Rectal smooth muscle tissue (tissue), 1 donor: ENCODE results near the gene DBN1.
A peak's percentile ranks its signal among the peaks of the same experiment; 100 is the strongest.

Experiments
- H3K27ac ChIP-seq: one replicate; pipeline ENCODE4 v1.7.0; 2013; ENCODE audit warnings: low read depth, low read length, inconsistent platforms
- H3K27me3 ChIP-seq: one replicate; pipeline ENCODE4 v1.7.0; 2013; ENCODE audit warnings: low read length; ENCODE audit not compliant: control insufficient read depth, insufficient read depth
- H3K36me3 ChIP-seq: one replicate; pipeline ENCODE4 v1.7.0; 2013; ENCODE audit warnings: low read length; ENCODE audit not compliant: control insufficient read depth, insufficient read depth
- H3K4me1 ChIP-seq: one replicate; pipeline ENCODE4 v1.7.0; 2013; ENCODE audit warnings: low read length; ENCODE audit not compliant: control insufficient read depth, insufficient read depth
- H3K4me3 ChIP-seq: one replicate; pipeline ENCODE4 v1.7.0; 2013; ENCODE audit warnings: low read length
- H3K9ac ChIP-seq: one replicate; pipeline ENCODE4 v1.7.0; 2013; ENCODE audit warnings: low read length

DBN1 gene

DNA sequence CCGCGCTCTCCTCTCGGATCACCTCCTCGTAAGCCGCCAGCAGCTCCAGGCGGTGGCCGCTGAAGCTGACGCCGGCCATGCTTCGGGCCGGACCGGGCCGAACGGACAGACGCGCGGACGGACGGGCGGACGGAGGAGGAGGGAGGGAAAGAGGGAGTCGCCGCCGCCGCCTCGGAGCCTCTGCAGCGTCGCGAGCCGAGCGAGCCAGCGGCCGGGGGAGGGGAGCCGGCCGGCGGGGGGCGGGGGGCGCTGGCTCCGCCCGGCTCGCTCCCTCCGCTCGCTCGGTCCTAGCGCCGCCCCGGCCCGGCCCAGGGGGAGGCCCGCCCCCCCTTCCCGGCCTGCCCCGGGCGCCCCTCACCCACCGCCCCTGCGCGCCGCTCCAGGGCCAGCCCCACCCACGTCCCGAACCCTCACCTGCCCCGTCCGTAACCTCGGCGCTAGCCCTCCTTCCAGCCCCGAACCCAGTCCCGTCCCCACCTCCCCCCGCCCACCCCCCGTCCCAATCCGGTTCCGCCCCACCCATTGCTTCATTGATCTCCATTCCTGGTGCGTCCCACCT lies at the start of gene DBN1:
Gene DBN1 (minus strand): TSS at position 192 of the 559 bp plus-strand sequence. CDS start 113 bp downstream, at position 79.
- Histone ChIP-seq H3K27ac (peak within 1 kb of the TSS; percentile 65), H3K4me1 (peaks cover 27% of the 10 kb centered on the region), H3K36me3 (no peaks in the 10 kb centered on the region), H3K27me3 (no peaks in the 10 kb centered on the region), H3K4me3 (peak within 1 kb of the TSS; percentile 77), H3K9ac (no peak within 1 kb of the TSS)

DNA sequence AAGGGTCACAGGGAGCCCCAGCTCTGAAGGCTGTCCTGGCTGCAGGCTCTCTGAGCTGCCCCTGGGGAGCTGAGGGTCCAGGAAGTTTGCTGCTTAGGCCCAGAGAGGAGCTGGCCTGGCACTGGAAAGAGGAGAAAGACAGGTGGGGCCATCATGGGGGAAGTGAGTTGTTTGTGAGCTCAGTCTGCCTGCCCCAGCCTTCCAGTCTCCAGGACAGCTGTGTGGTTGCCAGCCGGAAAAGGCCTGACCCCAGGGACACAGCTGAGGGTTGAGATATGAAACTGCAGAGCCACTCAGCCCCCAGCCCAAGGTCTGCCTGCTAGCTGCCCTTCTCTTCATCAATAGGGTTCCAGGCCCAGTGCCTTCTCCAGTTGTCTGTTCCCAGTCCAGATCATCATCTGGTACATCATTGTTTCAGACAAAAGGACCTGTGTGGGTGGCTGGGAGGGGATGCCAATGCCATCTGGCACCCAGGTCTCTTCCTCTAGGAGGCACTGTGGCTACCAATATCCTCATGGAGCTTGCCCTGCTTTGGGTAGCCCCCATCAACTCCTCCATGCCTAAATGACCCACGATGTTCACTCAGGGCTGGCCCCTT lies 47.6 kb upstream of the DBN1 start:
- Histone ChIP-seq H3K4me3 (no peak overlapping the region), H3K27ac (no peak overlapping the region), H3K36me3 (peaks cover 29% of the 10 kb centered on the region), H3K4me1 (peaks cover 4% of the 10 kb centered on the region), H3K27me3 (no peaks in the 10 kb centered on the region), H3K9ac (no peak overlapping the region)

DNA sequence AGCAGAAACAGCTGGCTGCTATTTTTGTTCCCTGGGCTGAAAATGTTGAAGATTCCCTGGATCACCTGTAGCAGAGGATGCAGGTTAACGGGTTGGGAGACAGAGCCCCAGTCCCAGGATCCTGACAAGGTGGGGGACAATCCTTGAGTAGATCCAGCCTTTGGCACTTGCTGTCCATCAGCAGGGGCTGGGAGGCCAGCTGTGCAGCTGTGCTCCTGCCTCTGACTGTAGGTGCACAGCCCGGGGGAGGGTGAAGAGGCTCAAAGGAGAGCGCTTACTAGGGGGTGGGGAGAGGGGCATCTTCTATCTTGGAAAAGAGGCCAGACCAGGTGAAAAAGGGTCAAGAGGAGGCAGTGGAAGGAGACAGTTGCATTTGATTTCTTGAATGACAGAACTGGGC lies 46.8 kb upstream of the DBN1 start:
- Histone ChIP-seq H3K27ac (no peak overlapping the region), H3K4me1 (peaks cover 7% of the 10 kb centered on the region), H3K4me3 (no peak overlapping the region), H3K36me3 (peaks cover 23% of the 10 kb centered on the region), H3K9ac (no peak overlapping the region), H3K27me3 (no peaks in the 10 kb centered on the region)

DNA sequence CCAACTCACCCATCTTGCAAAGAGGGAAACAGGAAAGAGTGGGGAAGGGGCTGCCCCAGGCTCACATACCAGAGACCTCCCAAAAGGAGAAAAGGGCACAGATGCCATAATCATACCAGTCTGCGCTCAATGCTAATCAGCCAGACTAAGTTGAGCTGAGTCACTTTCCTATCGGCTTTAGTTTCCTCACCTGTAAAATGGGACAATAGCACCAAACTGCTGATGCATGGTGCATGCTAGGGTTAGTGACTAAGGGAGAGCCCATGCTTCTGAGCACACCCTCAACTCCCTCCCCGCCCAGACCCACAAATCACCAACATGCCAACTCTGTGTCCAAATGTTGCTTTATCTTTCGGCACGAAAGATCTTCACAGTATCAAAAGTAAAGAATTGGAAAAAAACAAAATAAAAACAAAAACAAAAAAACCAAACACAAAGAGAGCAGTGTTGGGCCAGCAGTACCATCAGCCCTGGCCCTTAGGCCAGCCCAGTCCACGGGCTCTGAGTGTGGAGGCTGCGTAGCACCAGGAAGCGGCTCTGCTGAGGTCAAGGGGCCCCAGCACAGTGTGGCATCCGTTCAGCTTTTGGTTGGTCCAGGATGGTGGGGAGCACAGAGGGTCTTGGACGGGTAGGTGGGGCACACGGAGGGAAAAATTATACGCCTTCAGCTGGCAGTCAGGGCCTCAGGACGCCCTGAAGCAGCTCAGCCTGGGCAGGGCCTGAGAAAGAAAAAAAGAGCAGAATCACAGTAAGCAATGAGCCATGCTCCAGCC lies 46.2 kb upstream of the DBN1 start:
- H3K27me3 ChIP-seq = no peaks in the 10 kb centered on the region
- peaks cover 24% of the 10 kb centered on the region for H3K36me3 ChIP-seq
- no peak overlapping the region for H3K4me3 ChIP-seq
- peaks cover 7% of the 10 kb centered on the region for H3K4me1 ChIP-seq
- H3K27ac ChIP-seq = no peak overlapping the region
- no peak overlapping the region for H3K9ac ChIP-seq

DNA sequence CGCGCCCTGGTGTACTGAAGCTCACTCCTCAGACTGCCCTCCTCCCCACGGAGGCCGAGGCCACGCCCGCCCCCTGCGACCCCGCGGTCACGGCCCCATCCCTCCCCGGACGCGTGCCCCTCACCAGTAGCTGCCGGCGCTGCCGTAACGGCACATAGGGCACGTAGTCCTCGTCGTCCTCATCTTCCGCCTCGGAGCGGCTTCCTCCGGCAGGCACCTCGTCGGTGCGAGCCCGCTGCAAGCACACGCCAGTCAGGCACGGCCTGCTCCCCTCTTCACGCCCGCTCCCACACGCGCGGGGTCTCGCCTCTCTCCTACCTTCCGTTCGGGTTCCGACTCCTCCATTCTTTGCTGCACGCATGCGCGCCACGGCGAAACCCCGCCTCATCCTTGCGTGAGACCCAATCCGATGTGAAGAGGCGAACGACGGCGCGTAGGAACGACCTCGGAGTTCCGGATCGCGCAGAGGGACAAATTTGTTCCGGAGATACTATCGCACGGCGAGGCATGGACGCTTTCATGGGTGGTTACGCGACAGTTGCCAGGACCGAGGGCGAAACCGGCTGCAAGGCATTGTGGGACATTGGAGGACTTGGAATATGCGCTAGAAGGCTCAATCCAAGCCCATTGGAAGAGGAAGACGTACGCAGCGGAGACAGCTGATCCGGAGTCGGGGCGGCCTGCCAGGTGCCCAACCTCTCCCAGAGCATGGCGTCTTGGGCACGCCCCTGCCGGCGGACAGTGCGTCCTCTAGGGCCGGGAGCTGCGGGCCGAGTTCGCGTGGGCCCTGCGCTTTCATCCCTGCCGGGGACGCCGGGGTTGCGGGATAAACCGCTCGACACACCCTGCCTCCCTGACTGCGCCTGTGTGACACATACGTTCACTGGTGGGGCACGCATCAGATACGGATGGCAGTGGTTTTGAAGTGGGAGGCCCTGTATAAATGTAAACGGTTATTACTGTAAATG lies 43.5 kb upstream of the DBN1 start, which contains the start of gene DDX41:
Gene DDX41 (minus strand): TSS at position 361 of the 968 bp plus-strand sequence. CDS start 16 bp downstream, at position 345.
- Histone ChIP-seq H3K4me3 (peak within 1 kb of the TSS; percentile 99), H3K36me3 (peaks cover 25% of the 10 kb centered on the region), H3K4me1 (peaks cover 7% of the 10 kb centered on the region), H3K9ac (peak within 1 kb of the TSS; percentile 82), H3K27me3 (no peaks in the 10 kb centered on the region), H3K27ac (peak within 1 kb of the TSS; percentile 86)

DNA sequence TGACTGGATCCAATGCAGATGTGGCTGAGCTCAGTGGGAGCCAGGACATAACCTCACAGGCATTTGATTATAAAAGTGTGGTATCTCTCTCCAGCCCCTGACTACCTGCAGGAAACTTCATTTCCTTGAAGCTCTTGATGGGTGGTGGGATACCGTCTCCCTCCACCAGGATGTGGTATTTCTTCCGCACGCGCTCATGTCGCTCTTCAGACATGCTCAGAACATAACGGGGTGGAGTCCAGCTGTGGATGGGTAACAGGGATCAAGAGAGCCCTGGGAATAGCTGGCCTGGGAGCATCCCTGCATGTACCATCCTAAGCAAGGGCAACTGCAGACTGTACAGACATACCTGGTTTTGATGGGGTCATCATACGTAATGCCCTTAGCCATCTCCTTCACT lies 42.1 kb upstream of the DBN1 start:
- H3K9ac ChIP-seq = no peak overlapping the region
- H3K27ac ChIP-seq = no peak overlapping the region
- H3K4me3 ChIP-seq = peak overlapping the region; percentile 99
- H3K36me3 ChIP-seq = peaks cover 24% of the 10 kb centered on the region
- H3K27me3 ChIP-seq = no peaks in the 10 kb centered on the region
- peaks cover 7% of the 10 kb centered on the region for H3K4me1 ChIP-seq

DNA sequence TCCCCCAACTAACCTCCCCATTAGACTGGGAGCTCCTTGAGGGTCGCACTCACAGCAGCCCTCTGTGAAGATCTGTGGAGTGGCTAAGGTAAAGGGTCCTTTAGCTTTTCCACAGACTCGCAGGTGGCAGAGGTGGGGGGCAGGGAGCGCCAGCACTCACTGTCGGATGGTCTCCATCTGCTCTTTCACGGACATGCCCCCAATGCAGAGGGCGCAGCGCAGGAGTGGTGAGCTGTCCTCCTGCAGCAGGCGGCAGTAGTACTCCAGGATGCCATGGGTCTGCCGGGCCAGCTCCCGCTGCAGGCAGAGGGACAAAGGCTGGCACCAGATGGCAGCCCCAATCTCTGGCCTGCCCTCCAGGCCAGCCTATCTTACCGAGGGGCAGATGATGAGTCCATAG lies 41.1 kb upstream of the DBN1 start:
- no peaks in the 10 kb centered on the region for H3K27me3 ChIP-seq
- H3K9ac ChIP-seq = no peak overlapping the region
- H3K4me3 ChIP-seq = no peak overlapping the region
- peaks cover 24% of the 10 kb centered on the region for H3K36me3 ChIP-seq
- peaks cover 7% of the 10 kb centered on the region for H3K4me1 ChIP-seq
- no peak overlapping the region for H3K27ac ChIP-seq

DNA sequence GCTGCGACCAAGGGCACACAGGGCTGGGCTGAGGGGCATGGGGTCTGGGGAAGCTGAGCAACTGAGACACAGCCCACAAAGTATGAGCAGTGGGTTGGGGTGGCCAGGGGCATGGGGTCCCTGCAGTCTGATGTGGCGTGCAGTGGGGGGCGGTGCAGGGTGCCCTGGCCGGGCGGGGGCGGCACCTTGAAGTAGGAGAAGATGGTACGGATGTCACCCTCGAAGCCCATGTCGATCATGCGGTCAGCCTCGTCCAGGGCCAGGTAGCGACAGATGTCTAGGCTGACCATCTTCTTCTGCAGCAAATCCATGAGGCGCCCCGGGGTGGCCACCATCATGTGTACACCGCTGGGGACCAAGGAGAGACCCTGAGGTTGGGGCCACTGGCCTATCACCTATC lies 40.1 kb upstream of the DBN1 start:
- Histone ChIP-seq H3K27ac (no peak overlapping the region), H3K27me3 (no peaks in the 10 kb centered on the region), H3K4me3 (no peak overlapping the region), H3K36me3 (peaks cover 24% of the 10 kb centered on the region), H3K9ac (no peak overlapping the region), H3K4me1 (peaks cover 7% of the 10 kb centered on the region)

DNA sequence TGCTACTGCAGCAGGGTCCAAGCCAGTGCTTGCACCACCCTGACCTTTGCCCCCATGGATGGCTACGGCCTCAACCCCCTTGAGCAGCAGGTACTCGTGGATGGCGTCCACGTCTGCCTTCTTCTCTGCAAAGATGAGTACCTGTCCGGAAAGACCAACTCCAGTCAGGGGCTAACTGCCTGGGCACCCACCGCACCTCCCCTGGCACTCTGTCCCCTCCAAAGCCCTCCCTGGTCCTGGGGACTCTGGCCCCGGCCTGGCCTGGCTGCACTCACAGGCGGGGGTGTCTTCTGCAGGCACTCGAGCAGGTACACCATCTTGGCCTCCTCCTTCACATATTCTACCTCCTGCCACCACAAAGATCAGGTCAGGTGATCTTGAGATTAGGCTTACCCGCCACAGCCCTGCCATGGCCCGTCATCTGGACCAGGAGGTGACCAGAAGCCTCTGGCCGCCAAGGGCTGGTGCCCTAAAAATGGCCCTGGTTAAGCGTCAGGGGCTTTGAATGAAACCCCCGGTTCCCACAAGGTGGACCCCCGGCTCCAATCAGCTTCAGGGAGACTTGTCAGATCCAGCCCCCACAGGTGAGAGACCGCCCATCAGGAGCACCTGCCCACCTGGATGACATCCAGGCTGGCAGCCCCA lies 39.4 kb upstream of the DBN1 start:
- Histone ChIP-seq H3K36me3 (peaks cover 24% of the 10 kb centered on the region), H3K27ac (no peak overlapping the region), H3K27me3 (no peaks in the 10 kb centered on the region), H3K9ac (no peak overlapping the region), H3K4me3 (no peak overlapping the region), H3K4me1 (peaks cover 7% of the 10 kb centered on the region)

DNA sequence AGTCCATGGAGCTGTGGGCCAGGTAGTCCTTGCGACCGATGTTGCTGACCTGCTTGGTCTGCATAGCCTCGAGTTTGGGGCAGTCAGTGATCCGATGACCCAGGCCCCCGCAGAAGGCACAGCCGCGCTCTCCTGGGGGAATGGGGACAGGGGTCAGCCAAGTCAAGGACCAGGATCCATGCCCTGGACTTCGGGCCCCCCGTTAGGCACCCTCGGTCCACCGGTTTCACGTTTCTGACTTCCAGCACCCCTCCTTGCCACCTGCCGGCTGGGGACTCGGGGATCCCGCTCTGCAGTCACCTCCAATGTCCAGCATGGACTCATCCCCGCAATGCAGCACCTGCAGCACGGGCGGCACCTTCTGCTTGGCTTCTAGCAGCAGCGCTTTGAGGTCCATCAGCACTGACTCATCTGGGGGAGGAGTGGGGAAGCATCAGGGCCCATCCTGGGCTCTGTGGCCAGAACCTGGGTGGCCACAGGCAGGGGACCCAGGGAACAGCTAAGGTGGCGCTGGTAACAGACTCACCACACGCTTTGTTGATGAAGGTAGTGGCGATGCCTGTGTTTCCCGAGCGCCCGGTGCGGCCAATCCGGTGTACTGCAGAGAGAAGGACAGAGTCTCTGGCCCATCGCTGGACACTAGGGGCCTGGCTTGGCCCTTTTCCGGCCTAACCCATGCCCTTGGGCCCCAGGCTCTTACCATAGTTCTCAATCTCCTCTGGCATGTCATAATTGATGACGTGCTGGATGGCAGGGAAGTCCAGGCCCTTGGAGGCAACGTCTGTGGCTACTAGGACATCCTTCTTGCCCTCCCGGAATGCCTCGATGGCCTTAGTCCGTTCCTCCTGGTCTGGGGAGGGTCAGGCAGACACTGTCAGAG lies 38.6 kb upstream of the DBN1 start:
- Histone ChIP-seq H3K36me3 (peaks cover 24% of the 10 kb centered on the region), H3K9ac (no peak overlapping the region), H3K4me3 (no peak overlapping the region), H3K27ac (no peak overlapping the region), H3K27me3 (no peaks in the 10 kb centered on the region), H3K4me1 (peaks cover 7% of the 10 kb centered on the region)

DNA sequence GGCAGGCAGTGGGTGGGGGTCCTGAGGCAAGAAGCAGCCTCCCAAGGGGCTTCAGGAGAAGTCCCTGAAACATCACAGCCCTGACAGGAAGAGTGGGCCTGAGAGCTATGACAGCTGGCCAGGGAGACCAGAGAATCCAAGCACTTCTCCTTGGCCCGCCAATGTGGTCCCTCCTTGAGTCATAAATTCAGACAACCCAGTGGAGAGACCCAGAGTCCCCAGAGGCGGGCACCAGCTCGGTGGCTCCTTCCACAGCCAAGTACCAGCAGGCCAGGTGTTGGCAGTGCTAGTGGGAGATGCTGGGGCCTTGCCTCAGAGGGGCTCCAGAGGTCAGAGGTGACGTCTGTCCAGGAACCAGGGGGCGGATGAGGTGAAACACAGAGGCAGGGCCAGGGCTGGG lies 37.7 kb upstream of the DBN1 start:
- peaks cover 24% of the 10 kb centered on the region for H3K36me3 ChIP-seq
- no peaks in the 10 kb centered on the region for H3K27me3 ChIP-seq
- no peak overlapping the region for H3K9ac ChIP-seq
- peaks cover 5% of the 10 kb centered on the region for H3K4me1 ChIP-seq
- no peak overlapping the region for H3K4me3 ChIP-seq
- no peak overlapping the region for H3K27ac ChIP-seq
